EH (cell line): ENCODE data around the gene SH3PXD2B.
"Not testable (repeated sequence)": the region's sequence is repeated elsewhere in the genome, so short reads cannot be mapped to it uniquely, and the experiment has no call there.

Experiments used
- DNase-seq: peaks from one replicate; pipeline ENCODE4 v3.0.0-alpha.2; 2015; ENCODE audit warnings: low read depth

The SH3PXD2B gene

DNA sequence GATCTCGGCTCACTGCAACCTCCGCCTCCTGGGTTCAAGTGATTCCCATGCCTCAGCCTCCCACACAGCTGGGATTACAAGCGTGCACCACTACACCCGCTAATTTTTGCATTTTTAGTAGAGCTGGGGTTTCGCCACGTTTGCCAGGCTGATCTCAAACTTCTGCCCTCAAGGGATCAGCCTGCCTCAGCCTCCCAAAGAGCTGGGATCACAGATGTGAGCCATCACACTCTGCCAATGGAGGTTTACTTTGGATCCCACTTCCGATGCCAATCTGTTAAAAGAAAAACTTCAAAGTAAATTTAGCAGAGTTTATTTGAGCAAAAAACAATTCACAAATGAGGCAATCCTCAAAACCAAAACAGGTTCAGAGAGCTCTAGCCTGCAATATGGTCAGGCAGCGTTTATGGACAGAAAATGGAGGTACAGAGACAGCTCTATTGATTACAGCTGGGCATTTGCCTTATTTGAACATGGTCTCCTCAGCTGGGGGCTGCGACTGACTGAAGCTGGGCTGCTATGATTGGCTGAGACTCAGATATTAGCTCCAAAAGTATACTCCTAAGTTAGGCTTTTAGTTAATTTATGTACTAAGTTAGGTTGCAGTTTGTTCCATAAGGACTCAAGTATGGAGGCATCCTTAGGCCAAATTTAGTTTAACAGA, 152.1 kb downstream of the SH3PXD2B start:
- DNase-seq = no peak

DNA sequence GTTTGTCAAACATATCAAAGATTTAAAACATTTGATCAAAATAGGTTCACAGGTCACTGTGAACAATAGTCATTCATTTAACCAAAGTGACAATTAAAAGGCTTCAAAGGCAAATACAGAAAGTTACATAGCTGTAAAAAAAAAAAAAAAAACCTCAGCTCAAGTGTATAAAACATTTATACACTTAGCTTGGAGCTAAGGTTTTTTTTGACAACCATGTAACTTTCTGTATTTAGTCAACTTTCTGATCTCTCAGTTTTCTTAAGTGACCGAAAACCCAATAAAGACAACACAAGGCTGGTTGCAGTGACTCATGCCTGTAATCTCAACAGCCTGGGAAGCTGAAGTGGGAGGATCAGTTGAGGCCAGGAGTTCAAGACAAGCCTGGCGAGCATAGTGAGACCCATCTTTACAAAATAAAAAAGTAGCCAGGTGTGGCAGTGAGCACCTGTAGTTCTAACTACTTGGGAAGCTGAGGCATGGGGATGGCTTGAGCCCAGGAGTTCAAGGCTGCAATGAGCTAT, 154.3 kb downstream of the SH3PXD2B start:
- DNase-seq = peak; percentile 65

DNA sequence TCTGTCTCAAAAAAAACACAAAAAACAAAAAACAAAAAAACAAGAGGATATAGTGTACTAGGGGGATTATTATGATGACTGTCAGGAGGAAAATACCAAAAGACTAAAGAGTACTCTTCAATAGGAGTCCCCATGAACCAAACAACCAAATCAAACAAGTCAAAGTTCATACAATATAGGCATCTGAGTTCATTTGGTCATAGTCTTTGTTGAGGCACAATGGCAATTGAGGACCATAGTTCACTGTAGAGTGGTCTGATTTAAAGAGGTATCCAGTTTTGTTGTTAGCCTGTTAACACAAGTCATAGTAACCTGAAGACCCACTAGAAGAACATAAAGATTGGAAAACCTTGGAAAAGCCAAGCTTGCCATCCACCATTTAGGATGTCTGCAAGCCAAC, 159.5 kb downstream of the SH3PXD2B start:
- DNase-seq = no peak

DNA sequence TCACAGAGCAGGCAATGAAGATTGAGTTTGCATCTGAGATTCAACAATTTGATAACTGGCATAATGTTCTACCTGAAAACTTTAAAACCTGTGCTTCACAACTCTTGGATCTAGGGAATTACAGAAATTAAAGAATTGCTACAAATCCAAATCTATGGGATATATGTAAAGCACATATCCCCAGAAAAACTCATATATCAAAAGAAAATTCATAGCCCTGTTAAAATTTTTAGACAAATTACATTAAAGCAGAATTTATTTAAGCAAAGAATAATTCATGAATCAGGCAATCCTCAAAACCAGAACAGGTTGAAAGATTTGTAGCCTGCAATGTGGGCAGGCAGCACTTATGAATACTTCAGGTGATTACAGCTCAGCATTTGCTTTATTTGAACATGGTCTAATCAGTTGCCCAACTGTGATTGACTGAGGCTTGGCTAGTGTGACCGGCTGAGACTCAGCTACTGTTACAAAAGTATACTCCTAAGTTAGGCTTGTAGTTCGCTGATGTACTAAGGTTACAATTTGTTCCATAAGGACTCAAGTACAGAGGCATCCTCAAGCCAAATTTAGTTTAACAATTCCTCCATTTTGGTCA, 160.5 kb downstream of the SH3PXD2B start:
- no peak for DNase-seq

DNA sequence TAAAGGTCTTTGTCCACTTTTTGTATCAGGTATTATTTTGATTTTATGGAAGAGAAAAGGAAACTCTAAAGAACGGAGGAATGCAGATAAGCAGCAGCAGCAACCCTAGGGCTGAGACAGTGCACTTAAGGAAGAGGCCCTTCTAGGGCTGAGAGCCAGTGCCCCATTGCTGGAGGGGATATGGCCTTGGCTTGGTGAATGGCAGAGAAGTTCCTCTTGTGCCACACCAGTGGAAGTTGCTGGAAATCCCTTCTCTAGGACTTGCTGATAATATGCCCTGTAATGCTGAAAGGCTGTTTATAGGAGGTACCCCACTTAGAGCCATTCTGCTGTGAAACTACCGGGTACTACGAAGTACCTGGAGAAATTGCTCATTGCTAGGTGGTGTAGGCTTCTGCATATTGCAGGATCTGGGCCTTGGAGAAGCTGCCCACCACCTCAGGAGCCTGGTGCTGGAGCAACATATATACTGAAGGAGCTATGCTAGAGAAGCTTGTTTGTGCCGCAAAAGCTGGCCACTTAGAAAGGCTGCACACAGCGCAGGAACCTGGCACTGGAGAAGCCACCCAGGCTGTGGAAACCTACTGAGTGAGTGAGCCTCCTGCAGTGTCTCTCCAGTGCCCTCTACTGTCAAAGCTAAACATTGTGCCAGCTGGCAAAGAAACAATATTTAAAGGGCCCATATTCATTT, 161.1 kb downstream of the SH3PXD2B start:
- DNase-seq = peak; percentile 82

DNA sequence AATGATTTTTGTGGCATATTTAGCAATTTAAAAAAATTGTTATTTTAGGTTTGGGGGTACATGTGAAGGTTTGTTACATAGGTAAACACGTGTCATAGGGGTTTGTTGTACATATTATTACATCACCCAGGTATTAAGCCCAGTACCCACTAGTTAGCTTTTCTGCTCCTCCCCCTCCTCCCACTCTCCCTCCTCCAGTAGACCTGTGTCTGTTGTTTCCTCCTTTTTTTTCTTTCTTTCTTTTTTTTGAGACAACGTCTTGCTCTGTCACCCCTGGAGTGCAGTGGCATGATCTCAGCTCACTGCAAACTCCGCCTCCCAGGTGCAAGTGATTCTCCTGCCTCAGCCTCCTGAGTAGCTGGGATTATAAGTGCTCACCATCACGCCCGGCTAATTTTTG, 162.5 kb downstream of the SH3PXD2B start:
- DNase-seq = not testable (repeated sequence)

DNA sequence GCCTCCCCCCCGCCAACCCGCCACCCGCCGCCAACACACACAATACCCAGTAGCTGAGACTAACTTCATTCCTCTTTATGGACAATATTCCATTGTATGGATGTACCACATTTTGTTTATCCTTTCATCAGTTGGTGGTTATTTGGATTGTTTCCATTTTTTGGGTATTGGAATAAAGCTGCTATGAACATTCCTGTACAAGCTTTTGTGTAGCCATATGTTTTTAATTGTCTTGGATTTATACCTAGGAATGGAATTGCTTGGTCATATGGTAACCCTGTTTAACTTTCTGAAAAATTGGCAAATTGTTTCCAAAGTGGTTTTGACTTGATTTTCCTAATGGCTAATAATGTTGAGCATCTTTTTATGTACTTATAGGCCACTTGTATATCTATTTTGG, 165.9 kb downstream of the SH3PXD2B start:
- no peak for DNase-seq

DNA sequence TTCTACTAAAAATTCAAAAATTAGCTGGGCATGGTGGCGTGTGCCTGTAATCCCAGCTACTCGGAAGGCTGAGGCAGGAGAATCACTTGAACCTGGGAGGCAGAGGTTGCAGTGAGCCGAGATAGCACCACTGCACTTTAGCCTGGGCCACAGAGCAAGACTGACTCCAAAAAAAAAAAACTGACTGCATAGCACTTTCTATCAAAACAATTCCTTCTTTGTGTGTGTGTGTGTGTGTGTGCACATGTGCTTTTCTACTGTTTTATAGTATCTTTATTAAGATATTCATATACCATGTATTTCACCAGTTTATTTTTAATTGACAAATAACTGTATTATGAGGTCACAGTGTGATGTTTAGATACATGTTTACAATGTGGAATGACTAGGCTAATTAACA, 167.2 kb downstream of the SH3PXD2B start:
- not testable (repeated sequence) for DNase-seq

DNA sequence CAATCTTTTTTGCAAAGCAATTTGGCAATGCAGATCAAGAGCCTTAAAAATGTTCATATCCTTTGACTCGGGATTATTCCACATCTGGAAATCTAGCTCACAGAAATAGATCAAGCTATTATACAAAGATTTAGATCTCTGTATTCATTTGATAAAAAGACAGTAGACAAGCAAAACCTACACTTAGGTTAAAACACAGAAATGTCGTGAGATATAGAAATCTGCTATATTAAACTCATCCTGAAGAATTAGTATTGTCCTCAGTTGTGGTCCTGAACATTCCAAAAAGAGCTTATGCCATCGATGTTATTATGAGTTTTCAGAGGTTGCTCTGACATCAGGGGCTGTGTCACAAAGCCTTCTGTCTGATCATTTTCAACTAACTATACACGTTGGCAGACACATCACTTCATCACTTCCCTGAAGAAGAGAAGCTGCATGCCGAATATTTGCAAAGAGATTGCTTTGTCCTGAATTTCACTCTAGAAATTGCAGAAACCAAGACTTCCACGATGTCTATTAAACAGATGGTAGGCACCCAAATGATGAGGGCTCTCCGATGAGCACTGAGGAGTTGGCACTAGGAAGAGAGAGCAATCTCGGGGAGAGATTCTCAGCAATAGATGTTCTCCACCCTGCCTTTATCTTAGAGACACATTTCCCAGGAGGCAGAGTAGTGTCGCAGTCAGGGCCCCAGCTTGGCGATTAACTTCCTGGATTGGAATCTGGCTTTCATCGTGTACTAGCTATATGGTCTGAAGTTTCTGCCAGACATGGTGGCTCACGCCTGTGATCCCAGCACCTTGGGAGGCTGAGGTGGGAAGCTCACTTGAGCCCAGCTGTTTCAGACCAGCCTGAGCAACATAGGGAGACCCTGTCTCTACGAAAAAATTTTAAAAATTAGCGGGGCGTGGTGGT, 168.8 kb downstream of the SH3PXD2B start:
- no peak for DNase-seq

DNA sequence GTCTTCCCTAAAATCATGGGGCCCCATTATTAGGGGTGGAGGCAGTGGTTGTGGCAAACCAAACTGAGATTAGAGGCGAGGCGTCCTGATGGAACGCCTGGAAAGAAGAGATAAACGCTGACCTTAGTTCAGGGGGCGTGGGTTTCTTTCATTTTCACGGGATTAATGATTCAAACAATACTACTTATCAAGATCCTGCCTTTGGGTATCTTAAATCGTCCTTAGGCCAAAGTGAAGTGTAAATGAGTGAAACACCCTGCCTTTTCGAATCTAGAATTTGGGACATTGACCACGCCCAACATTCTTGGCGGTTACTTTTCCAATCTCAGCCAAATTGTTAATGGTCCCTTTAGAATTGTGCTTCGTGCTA, 169.7 kb downstream of the SH3PXD2B start:
- DNase-seq = peak; percentile 43

DNA sequence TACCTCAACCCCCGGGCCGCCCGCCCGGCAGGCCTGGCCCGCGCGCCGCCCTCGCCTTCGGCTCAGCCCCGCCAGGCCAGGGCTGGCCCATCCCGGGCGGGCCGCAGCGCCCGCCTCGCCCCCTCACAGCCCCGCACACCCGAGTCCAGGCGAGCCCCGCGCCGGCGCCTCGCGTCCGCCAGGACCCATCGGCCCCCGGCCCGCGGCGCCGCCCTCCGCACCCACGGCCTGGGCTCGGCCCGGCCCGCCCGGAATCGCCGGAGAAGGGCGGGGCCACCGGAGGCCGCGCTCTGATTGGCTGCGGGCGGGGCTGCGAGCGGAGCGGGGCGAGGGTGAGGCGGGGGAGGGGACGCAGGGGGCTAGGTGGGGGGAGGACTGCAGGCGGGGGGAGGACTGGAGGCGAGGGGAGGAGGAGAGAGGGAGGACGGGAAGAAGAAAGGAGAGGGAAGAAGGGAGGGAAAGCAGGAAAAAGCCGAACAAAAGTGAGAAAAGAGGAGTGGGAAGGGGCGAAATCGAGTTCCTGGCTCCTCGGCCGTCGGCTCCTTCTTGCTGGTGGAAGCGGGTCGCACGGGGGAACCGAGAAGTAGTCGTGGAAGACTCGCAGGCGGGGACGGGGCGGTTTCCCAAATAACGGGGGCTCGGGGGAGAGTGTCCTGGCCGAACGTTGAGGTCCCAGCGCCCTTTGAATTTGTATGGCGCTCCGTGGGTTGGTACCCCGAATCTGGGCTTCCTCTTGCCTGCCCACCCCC, 170.3 kb downstream of the SH3PXD2B start:
- peak; percentile 81 for DNase-seq

DNA sequence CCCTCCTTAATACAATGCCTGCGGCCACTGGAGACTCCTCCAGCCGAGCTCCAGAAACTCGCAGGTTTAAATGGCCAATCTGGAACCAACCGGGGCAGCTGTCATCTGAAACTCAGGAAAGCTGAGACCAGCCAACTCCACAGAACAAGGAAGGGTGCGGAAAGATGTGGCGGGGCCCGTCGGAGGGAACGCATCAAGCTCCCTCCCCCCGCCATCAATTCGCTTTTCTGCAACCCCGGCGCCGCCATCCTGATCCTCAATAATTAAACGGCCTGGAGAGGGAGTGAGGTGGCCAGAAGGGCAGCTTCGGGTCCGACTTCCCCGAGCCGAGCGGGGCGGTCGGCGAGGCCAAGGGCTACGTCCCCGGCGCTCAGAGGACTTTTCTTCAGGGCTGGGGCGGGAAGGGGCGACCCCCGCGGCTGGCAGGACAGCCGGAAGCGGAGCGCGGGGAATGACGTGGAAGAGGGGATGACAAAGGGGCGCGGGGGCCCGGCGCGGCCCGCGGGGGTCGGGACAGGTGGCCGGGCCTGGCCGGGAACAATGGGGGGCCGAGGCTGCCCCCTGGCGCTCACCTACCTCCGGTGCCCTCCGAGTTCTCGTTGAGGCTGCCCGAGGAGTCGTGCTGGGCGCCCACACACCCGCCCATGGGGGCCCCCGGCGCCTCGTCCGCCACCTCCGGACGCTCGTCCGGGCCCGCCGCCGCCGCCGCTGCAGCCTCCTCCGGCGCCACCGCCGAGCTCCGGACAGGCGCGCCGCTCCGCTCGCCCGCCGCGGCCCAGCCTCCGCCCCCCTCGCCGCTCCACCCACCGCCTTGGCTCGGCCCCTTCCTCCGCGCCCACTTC, 171.1 kb downstream of the SH3PXD2B start, which contains the start of gene UBTD2:
UBTD2 (minus strand) TSS at position 745 of the 842 bp plus-strand sequence; CDS start at position 646, 99 bp downstream.
- peak; percentile 84 for DNase-seq

DNA sequence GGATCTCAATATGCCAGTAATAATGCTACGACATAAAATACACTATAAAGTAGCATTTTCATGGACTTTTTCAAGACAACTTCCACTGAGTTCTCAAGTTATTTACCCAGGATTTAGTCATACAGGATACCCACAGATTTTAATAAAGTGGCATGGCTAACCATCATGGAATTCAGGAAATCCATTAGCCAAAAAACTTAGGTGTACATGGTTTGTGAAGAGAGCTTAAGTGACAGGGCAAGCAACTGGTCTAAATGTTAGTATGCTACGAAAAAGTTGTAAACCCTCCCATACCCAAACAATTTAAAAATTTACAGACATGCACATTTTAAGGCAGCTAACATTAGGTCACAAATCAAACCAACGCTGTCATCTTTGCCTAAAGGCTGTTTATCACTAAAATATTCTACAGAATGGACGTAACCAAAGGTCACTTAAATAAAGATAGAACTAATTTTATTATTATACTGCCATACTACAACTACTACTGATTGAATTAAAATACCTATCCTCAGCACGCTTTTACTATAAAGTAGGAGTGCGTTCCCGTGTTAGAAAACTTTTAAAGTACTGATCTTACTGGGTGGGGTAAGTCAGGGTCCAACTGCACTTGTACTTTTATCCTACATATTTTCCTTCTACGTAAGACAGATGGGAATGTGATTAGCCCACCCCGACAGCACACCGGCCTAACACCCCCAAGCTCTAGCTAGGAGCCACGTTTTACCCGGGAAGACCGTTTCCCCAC, 171.9 kb downstream of the SH3PXD2B start:
- DNase-seq = peak; percentile 69

DNA sequence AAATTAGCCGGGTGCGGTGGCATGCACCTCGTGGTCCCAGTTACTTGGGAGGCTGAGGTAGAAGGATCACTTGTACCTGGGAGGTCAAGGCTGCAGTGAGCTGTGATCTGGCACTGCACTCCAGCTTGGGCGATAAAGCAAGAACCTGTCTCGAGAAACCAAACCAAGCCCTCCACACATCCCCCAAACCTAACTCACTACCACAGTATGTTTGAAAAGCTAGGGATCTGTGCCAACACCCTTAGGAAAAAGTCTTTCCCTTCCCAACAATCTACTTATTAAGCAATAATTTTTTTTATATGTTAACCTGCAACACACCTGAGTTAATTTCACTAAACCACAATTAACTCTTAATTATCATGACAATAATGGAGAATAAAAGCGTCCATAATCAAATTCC, 173.0 kb downstream of the SH3PXD2B start:
- DNase-seq = no peak

DNA sequence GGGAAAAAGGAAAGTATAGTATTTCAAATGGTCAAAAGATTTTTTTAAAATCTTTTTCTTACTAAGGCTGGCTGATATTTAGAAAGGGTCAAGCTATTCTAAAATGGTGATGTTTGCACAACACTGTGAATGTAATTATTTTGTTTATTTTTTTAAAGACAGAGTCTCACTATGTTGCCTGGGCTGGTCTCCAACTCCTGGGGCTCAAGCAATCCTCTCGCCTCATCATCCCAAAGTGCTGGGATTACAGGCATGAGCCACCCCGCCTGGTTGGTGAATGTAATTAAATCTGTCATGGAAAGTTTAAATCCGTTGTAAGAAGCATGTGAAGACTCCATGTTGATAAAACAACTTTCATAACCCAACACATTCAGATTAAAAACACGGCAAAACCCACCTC, 173.4 kb downstream of the SH3PXD2B start:
- DNase-seq = peak; percentile 91

DNA sequence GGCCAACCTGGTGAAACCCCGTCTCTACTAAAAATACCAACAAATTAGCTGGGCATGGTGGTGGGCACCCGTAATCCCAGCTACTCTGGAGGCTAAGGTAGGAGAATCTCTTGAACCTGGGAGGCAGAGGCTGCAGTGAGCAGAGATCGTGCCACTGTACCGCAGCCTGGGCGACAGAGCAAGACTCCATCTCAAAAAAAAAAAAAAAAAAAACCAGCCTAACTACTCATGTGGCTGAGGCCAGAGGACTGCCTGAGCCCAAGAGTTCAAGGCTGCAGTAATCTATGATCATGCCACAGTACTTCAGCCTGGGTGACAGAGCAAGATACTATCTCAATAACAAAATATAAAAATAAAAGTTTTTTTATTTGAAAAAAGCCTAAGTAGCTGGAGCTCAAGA, 174.0 kb downstream of the SH3PXD2B start:
- DNase-seq = no peak

DNA sequence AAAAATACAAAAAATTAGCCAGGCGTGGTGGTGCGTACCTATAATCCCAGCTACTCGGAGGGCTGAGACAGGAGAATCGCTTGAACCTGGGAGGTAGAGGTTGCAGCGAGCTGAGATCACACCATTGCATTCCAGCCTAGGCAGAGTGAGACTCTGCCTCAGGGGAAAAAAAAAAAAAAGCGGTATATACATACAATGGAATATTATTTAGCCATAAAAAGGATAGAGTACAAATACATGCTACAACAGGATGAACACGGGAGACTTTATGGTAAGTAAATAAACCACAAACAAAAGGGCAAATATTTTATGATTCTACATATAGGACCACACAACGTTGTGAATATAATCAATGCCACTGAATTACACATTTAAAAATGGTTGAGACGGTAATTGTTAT, 176.0 kb downstream of the SH3PXD2B start:
- no peak for DNase-seq

DNA sequence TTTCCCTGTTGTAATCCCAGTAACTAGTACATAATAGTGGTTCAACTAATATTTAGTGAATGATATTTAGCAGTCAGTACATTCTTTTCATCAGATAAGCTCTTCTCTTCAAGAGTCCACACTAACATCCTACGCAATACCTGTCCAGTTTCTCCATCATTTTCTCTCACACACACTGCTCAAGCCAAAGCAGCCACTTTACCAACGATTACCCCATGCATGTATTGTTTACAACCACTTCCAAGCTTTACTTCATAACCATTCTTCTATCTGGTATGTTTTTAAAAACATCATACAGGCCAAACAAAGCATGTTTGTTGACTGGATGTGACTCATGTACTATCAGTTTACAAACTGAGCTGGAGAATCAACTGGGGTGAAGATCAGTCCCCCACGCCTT, 178.1 kb downstream of the SH3PXD2B start:
- peak; percentile 29 for DNase-seq
